HG03064 (cell line): ENCODE measurements around the gene TBC1D7.

Source experiments
- ATAC-seq: cut with Tn5 transposase; IDR thresholded peaks from one replicate; pipeline ENCODE4 v1.9.1; 2021; ENCODE audit warnings: low read depth; ENCODE audit not compliant: unreplicated experiment

Gene TBC1D7

GRCh38 chr6:13357551-13358075, 29.3 kb upstream of the TBC1D7 start:
- no peak for ATAC-seq

- peak; percentile 88 for ATAC-seq
These were observed 27.9 kb upstream of the TBC1D7 start for GRCh38 chr6:13355999-13356785.

- ATAC-seq: peak; percentile 43
These were observed 27.0 kb upstream of the TBC1D7 start for GRCh38 chr6:13355043-13355945.

- no peak for ATAC-seq
These were observed 26.1 kb upstream of the TBC1D7 start for GRCh38 chr6:13354331-13355042.

GRCh38 chr6:13352165-13352564, 23.8 kb upstream of the TBC1D7 start:
- ATAC-seq: no peak

- ATAC-seq: no peak
These were observed 22.9 kb upstream of the TBC1D7 start for GRCh38 chr6:13351271-13351670.

- ATAC-seq: no peak
These were observed 21.6 kb upstream of the TBC1D7 start for GRCh38 chr6:13349811-13350506.

- no peak for ATAC-seq
These were observed 20.2 kb upstream of the TBC1D7 start for GRCh38 chr6:13348334-13349113.

GRCh38 chr6:13346245-13346644, 17.9 kb upstream of the TBC1D7 start:
- ATAC-seq: no peak

- no peak for ATAC-seq
These were observed 14.2 kb upstream of the TBC1D7 start for GRCh38 chr6:13342414-13343019.

GRCh38 chr6:13339863-13340630, 11.7 kb upstream of the TBC1D7 start:
- no peak for ATAC-seq

- no peak for ATAC-seq
These were observed 9.7 kb upstream of the TBC1D7 start for GRCh38 chr6:13338038-13338437.

- ATAC-seq: no peak
These were observed 8.2 kb upstream of the TBC1D7 start for GRCh38 chr6:13336553-13336952.

GRCh38 chr6:13334953-13335352, 6.6 kb upstream of the TBC1D7 start:
- ATAC-seq: no peak

- ATAC-seq: no peak
These were observed 4.0 kb upstream of the TBC1D7 start for GRCh38 chr6:13332349-13332706.

- no peak for ATAC-seq
These were observed 3.4 kb upstream of the TBC1D7 start for GRCh38 chr6:13331516-13332348.

GRCh38 chr6:13328875-13329183, 492 bp upstream of the TBC1D7 start:
- no peak for ATAC-seq

- no peak for ATAC-seq
These were observed 654 bp downstream of the TBC1D7 start for GRCh38 chr6:13327691-13328075.
